ENCODE results near the gene TGFBR3. TPM values are rescaled to one million over a fixed set of nuclear protein-coding genes. Genes with fewer than 3 reads are reported as not detected.
A peak's percentile ranks its signal among the peaks of the same experiment; 100 is the strongest.

Gene TGFBR3
- total RNA-seq, 1 experiment from 2014 or later, result 2.4 TPM

DNA sequence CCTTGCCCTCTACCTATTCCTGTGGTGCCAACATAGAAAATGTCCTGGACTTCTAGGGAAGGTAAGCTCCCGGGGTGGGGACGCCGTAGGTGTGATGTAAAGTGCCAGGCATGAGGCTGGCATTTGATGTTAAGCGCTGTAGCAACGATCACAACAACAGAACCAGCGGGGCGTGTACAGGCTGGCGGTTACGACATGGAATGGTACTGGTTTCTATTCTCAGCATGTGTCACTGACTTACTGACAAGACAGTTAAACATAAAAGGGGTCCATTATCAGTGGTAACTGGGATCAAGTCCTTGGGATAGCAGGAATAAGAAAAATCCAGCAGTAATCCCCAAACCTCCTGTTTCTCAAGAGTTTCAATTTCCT, 58.9 kb downstream of the TGFBR3 start:
- no peak for DNase-seq
- no peak overlapping the region for H2AFZ ChIP-seq (ENCODE audit: low read length)
- no peaks in the 10 kb centered on the region for H3K79me2 ChIP-seq (ENCODE audit: insufficient read depth, low read length)
- H2BK12ac ChIP-seq (ENCODE audit: insufficient read length, low read depth, low read length), result no peak overlapping the region
- H4K8ac ChIP-seq (replicated peaks; ENCODE audit: insufficient read length, low read depth, low read length), result no peak overlapping the region
- H3K14ac ChIP-seq (ENCODE audit: insufficient read depth, low read length), result no peak overlapping the region
- H2BK20ac ChIP-seq (ENCODE audit: low read depth, low read length, poor library complexity, severe bottlenecking), result no peak overlapping the region
- H3K9me3 Mint-ChIP-seq, result no peaks in the 10 kb centered on the region
- no peaks in the 10 kb centered on the region for H4K20me1 ChIP-seq (ENCODE audit: control insufficient read depth, insufficient read depth, insufficient read length)
- H3K27me3 Mint-ChIP-seq (ENCODE audit: low read depth), result no peaks in the 10 kb centered on the region; the same call in none of the 2 replicates
- H3T11ph ChIP-seq (ENCODE audit: low read length), result no peak overlapping the region
- no peaks in the 10 kb centered on the region for H3K4me1 ChIP-seq (ENCODE audit: insufficient read depth, low read length)
- no peak overlapping the region for H3K9ac ChIP-seq (ENCODE audit: extremely low read depth, insufficient read length, low read length)
- peak overlapping the region in 1 of 3 experiments; percentile 69; a peak in 1 of 7 replicates for H3K27ac Mint-ChIP-seq
- no peak overlapping the region for H3K27ac ChIP-seq (ENCODE audit: insufficient read length, low read depth, low read length)
- no peak for TF ChIP-seq CTCF (conservative IDR thresholded peaks at IDR 0.05)
- H3K79me1 ChIP-seq (ENCODE audit: insufficient read depth, low read depth, low read length, poor library complexity, severe bottlenecking), result no peaks in the 10 kb centered on the region
- no peak overlapping the region for H3K18ac ChIP-seq (ENCODE audit: insufficient read length, low read depth, low read length)
- no peak overlapping the region for H3K4me2 ChIP-seq (ENCODE audit: insufficient read depth, insufficient read length, low read length)
- no peak overlapping the region for H4K5ac ChIP-seq (ENCODE audit: insufficient read length, low read depth, low read length)
- H3K27me3 ChIP-seq (ENCODE audit: insufficient read depth, low read length), result no peaks in the 10 kb centered on the region
- H2BK5ac ChIP-seq (ENCODE audit: insufficient read length, low read length), result no peak overlapping the region
- H3K9me3 ChIP-seq (ENCODE audit: control insufficient read depth, low read depth, low read length), result no peaks in the 10 kb centered on the region
- no peaks in the 10 kb centered on the region for H3K23me2 ChIP-seq (ENCODE audit: insufficient read length, low read depth, low read length, poor library complexity, severe bottlenecking)
- H3K4me3 Mint-ChIP-seq, result no peak overlapping the region
- no peaks in the 10 kb centered on the region for H3K36me3 Mint-ChIP-seq (ENCODE audit: insufficient read depth in 1 of 3, low read depth in 3 of 3)
- WGBS (ENCODE audit: extremely low coverage, insufficient read length, low lambda C conversion rate), result no CpG with 5 or more reads among the region's 9 CpGs
- no peak overlapping the region for H2AK5ac ChIP-seq (ENCODE audit: insufficient read length, low read length)
- H3K56ac ChIP-seq (ENCODE audit: insufficient read length, low read depth, low read length), result no peak overlapping the region
- H3K4me1 Mint-ChIP-seq, result peaks cover 0 to 7% of the 10 kb centered on the region in 2 experiments; a peak in 1 of 4 replicates
- H2BK15ac ChIP-seq (ENCODE audit: low read depth, low read length), result no peak overlapping the region
- no peak overlapping the region for H3K4ac ChIP-seq (ENCODE audit: low read depth, low read length)
- H3K23ac ChIP-seq (ENCODE audit: insufficient read length, low read depth, low read length), result no peak overlapping the region
- no peak overlapping the region for H2BK120ac ChIP-seq (ENCODE audit: low read depth, low read length, poor library complexity, severe bottlenecking)
- H4K91ac ChIP-seq (ENCODE audit: insufficient read length, low read depth, low read length), result no peak overlapping the region
